Calu3 (cell line): ENCODE measurements around the gene CD28. TPM values are rescaled to one million over a fixed set of nuclear protein-coding genes. Genes with fewer than 3 reads are reported as not detected.
A peak's percentile ranks its signal among the peaks of the same experiment; 100 is the strongest.

Experiments
- BruUV-seq: library from RNA; stranded (reverse); fragments of 400-500 nt; replicated peaks from 2 replicates; lab custom pipeline; 2021; lab: Mats Ljungman, UMichigan
- CTCF ChIA-PET: fragments of 300-600 bp; sonication (Branson Sonifier 250); formaldehyde crosslinking; loops from one replicate; lab custom pipeline; 2022; ENCODE audit warnings: antibody characterized with exemption; lab: Charles Lee
- DNase-seq: peaks from one replicate; pipeline ENCODE4 v3.0.0; 2022
- H3K27ac Mint-ChIP-seq: one replicate; pipeline ENCODE4 v1.8.0; 2022; ENCODE audit warnings: mixed read lengths; ENCODE audit not compliant: unreplicated experiment
- H3K27me3 Mint-ChIP-seq: one replicate; pipeline ENCODE4 v1.8.0; 2022; ENCODE audit warnings: mixed read lengths; ENCODE audit not compliant: unreplicated experiment
- H3K36me3 Mint-ChIP-seq: one replicate; pipeline ENCODE4 v1.8.0; 2022; ENCODE audit warnings: mild to moderate bottlenecking, moderate library complexity, mixed read lengths; ENCODE audit not compliant: insufficient read depth, unreplicated experiment
- H3K4me1 Mint-ChIP-seq: one replicate; pipeline ENCODE4 v1.8.0; 2022; ENCODE audit warnings: mild to moderate bottlenecking, low read depth, mixed read lengths; ENCODE audit not compliant: unreplicated experiment
- H3K4me3 Mint-ChIP-seq: one replicate; pipeline ENCODE4 v1.8.0; 2022; ENCODE audit warnings: mild to moderate bottlenecking, low read depth, moderate library complexity, mixed read lengths; ENCODE audit not compliant: unreplicated experiment
- H3K9me3 Mint-ChIP-seq: one replicate; pipeline ENCODE4 v1.8.0; 2022; ENCODE audit warnings: low read depth, mixed read lengths; ENCODE audit not compliant: unreplicated experiment
- CTCF ChIP-seq: fragments of 200-600 bp; IDR thresholded peaks from one replicate; pipeline ENCODE4 v1.8.0; 2022; ENCODE audit warnings: antibody characterized with exemption; ENCODE audit not compliant: unreplicated experiment
- intact Hi-C: fragments of 100-400 bp; cut with micrococcal nuclease; formaldehyde crosslinking; loops from one replicate; pipeline ENCODE4 v1.10.0; 2022; ENCODE audit not compliant: unreplicated experiment
- total RNA-seq: library from RNA; stranded (reverse); gene quantifications from 2 replicates; pipeline ENCODE4 v1.2.3, GENCODE V29; 2022

Gene CD28
- total RNA-seq, 1 experiment from 2014 or later, result not detected

GRCh38 chr2:203689426-203690116 is 16.9 kb upstream of the CD28 start:
- H3K9me3 Mint-ChIP-seq, result no peaks in the 10 kb centered on the region
- no peak for TF ChIP-seq CTCF
- no TSS peak for BruUV-seq
- intact Hi-C loops, result no loop called here
- H3K4me1 Mint-ChIP-seq, result peaks cover 49% of the 10 kb centered on the region
- DNase-seq, result no peak
- peaks cover 9% of the 10 kb centered on the region for H3K36me3 Mint-ChIP-seq
- CTCF ChIA-PET, result interaction anchor here (0.8 kb wide), 1 partner anchor 70 kb away, joined by 3 read pairs; no protein-coding TSS in a partner anchor
- no peak overlapping the region for H3K4me3 Mint-ChIP-seq
- H3K27ac Mint-ChIP-seq, result no peak overlapping the region
- H3K27me3 Mint-ChIP-seq, result no peaks in the 10 kb centered on the region

DNA sequence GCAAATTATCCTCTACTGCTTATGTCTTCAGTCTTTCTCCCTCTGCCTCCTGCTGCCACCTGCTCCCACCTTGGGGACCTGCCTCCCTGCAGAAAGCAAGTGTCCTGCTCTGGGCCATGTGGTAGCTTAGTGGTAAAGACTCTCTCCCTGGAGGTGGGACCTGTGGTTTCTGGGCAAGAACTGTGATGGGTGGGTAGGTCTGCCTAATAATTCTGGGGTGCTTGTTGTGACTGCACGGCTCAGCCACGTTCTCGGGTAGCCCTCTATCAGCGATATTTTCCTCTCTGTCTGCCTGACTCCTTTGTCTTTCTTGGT is 16.4 kb upstream of the CD28 start:
- Mint-ChIP-seq H3K4me1 (peaks cover 43% of the 10 kb centered on the region), H3K9me3 (no peaks in the 10 kb centered on the region), H3K27me3 (no peaks in the 10 kb centered on the region), H3K36me3 (peaks cover 5% of the 10 kb centered on the region), H3K27ac (peak overlapping the region; percentile 7), H3K4me3 (no peak overlapping the region)
- intact Hi-C loops, result no loop called here
- TF ChIP-seq CTCF, result no peak
- no TSS peak for BruUV-seq
- CTCF ChIA-PET, result interaction anchor here (0.8 kb wide), 1 partner anchor 70 kb away, joined by 3 read pairs; no protein-coding TSS in a partner anchor
- no peak for DNase-seq

DNA sequence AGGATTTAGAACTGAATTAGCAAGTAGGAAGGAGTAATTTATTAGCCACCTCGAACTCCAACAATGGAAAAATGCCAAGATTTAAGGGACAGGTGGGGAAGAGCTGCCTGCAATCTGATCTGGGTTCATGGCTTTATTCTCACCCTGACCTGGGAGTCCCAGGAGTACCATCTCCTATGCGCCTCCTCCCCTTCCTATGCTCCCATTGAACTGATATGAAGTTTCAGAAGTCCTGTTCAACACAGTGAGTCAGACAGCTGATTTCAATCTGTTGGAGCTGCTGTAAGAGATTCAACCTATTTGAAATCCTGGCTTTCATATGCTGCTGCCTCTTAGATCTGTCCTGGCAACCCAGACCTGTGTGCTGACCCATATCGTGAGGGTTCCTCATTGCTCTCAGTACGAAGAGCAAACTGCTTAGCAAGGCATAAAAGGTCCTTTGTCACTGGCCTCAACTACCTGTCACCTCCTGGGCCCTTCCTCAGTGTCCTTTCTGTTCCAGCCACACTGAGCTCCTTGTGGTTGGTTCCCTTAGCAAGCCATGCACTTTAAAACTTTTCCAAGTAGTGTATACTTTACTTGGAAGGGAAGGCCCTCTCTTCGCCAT is 15.9 kb upstream of the CD28 start:
- Mint-ChIP-seq H3K36me3 (no peaks in the 10 kb centered on the region), H3K4me3 (no peak overlapping the region), H3K9me3 (no peaks in the 10 kb centered on the region), H3K4me1 (peaks cover 39% of the 10 kb centered on the region), H3K27me3 (no peaks in the 10 kb centered on the region), H3K27ac (peak overlapping the region; percentile 7)
- intact Hi-C loops, result no loop called here
- CTCF ChIA-PET, result no interaction called here
- no peak for DNase-seq
- no peak for TF ChIP-seq CTCF
- no TSS peak for BruUV-seq

DNA sequence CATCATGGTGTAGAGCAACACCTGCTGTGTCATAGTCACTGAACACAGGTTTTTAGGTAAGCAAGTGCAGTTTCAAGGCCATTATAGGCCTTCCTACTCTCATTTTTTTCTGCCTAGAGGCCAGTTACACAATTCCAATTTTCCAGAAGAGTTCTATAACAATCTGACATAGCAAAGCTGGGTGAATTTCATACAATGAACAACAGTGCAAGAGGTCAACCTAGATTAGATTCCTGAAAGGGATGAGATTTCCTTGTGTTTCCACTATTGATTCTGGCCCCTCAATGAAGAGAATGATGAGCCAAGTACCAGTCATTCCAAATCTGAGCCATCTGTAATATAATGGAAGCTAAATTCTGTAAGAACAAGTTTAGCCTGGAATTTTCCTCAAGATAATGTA is 15.3 kb upstream of the CD28 start:
- CTCF ChIA-PET, result no interaction called here
- H3K27me3 Mint-ChIP-seq, result no peaks in the 10 kb centered on the region

More for the DNA sequence above, 15.3 kb upstream of the CD28 start:
- TF ChIP-seq CTCF, result no peak
- no peak overlapping the region for H3K27ac Mint-ChIP-seq
- peaks cover 35% of the 10 kb centered on the region for H3K4me1 Mint-ChIP-seq
- H3K4me3 Mint-ChIP-seq, result no peak overlapping the region
- DNase-seq, result no peak
- no peaks in the 10 kb centered on the region for H3K9me3 Mint-ChIP-seq
- H3K36me3 Mint-ChIP-seq, result no peaks in the 10 kb centered on the region
- intact Hi-C loops, result no loop called here
- no TSS peak for BruUV-seq
